Measurements from ENCODE around the gene SIRPA.

SIRPA gene

GRCh38 chr20:1934156-1934555 is 38.9 kb downstream of the SIRPA start:
- DNase-seq (ENCODE audit: low spot score) = no peak

GRCh38 chr20:1934721-1935573 is 39.7 kb downstream of the SIRPA start:
- no peak for DNase-seq (ENCODE audit: low spot score)

GRCh38 chr20:1935696-1936366 is 40.6 kb downstream of the SIRPA start:
- DNase-seq (ENCODE audit: low spot score) = no peak

GRCh38 chr20:1937316-1937976 is 42.2 kb downstream of the SIRPA start:
- no peak for DNase-seq (ENCODE audit: low spot score)

GRCh38 chr20:1938464-1939269 is 43.5 kb downstream of the SIRPA start:
- no peak for DNase-seq (ENCODE audit: low spot score)

- no peak for DNase-seq (ENCODE audit: low spot score)
Measured at GRCh38 chr20:1939270-1939595, 44.0 kb downstream of the SIRPA start.

GRCh38 chr20:1940581-1940980 is 45.4 kb downstream of the SIRPA start:
- peak; percentile 84 for DNase-seq (ENCODE audit: low spot score)

GRCh38 chr20:1941226-1941625 is 46.0 kb downstream of the SIRPA start:
- DNase-seq (ENCODE audit: low spot score) = peak; percentile 53

GRCh38 chr20:1942061-1942460 is 46.9 kb downstream of the SIRPA start:
- DNase-seq (ENCODE audit: low spot score) = no peak

- DNase-seq (ENCODE audit: low spot score) = no peak
Measured at GRCh38 chr20:1942486-1943274, 47.5 kb downstream of the SIRPA start.

GRCh38 chr20:1943275-1944002 is 48.2 kb downstream of the SIRPA start:
- DNase-seq (ENCODE audit: low spot score) = no peak

GRCh38 chr20:1944345-1945091 is 49.3 kb downstream of the SIRPA start:
- DNase-seq (ENCODE audit: low spot score) = no peak

- no peak for DNase-seq (ENCODE audit: low spot score)
Measured at GRCh38 chr20:1945134-1945618, 50.0 kb downstream of the SIRPA start.

GRCh38 chr20:1945660-1946059 is 50.5 kb downstream of the SIRPA start:
- DNase-seq (ENCODE audit: low spot score) = no peak

GRCh38 chr20:1946442-1946761 is 51.2 kb downstream of the SIRPA start:
- DNase-seq (ENCODE audit: low spot score) = no peak

- peak; percentile 48 for DNase-seq (ENCODE audit: low spot score)
Measured at GRCh38 chr20:1946762-1947534, 51.7 kb downstream of the SIRPA start.

GRCh38 chr20:1947535-1947846 is 52.3 kb downstream of the SIRPA start:
- DNase-seq (ENCODE audit: low spot score) = no peak

- DNase-seq (ENCODE audit: low spot score) = no peak
Measured at GRCh38 chr20:1949347-1950100, 54.3 kb downstream of the SIRPA start.

GRCh38 chr20:1950836-1951235 is 55.6 kb downstream of the SIRPA start:
- DNase-seq (ENCODE audit: low spot score) = no peak

All from kidney tubule cell (primary cell).